DND-41 (cell line): ENCODE results near the gene SDCBP2.

Experiments used
- ATAC-seq: fragments of 200-7000 bp; cut with Tn5 transposase; 3 replicates; pipeline ENCODE4 v1.9.1; 2021; ENCODE audit warnings: low read depth; ENCODE audit not compliant: insufficient read depth
- DNase-seq: peaks from one replicate; pipeline ENCODE4 v3.0.0-alpha.2; 2020
- H2AFZ ChIP-seq: 2 replicates; pipeline ENCODE4 v1.6.0; 2012; ENCODE audit warnings: low read depth, low read length
- H3K27ac ChIP-seq: 2 replicates; pipeline ENCODE4 v1.5.1; 2012; ENCODE audit warnings: low read length, inconsistent platforms
- H3K27me3 ChIP-seq: fragments of 200-600 bp; sonication (generic); 2 replicates; pipeline ENCODE4 v1.6.0; 2012; ENCODE audit warnings: low read length, mild to moderate bottlenecking, inconsistent platforms; ENCODE audit not compliant: insufficient read depth, poor library complexity
- H3K36me3 ChIP-seq: 2 replicates; pipeline ENCODE4 v1.5.1; 2012; ENCODE audit warnings: low read length, inconsistent platforms; ENCODE audit not compliant: insufficient read depth
- H3K4me1 ChIP-seq: 2 replicates; pipeline ENCODE4 v1.5.1; 2012; ENCODE audit warnings: mild to moderate bottlenecking, low read length; ENCODE audit not compliant: insufficient read depth
- H3K4me2 ChIP-seq: 2 replicates; pipeline ENCODE4 v1.6.0; 2012; ENCODE audit warnings: mild to moderate bottlenecking, moderate library complexity, low read length, inconsistent platforms; ENCODE audit not compliant: insufficient read depth
- H3K4me3 ChIP-seq, 2 experiments: fragments of 200-600 bp in 1 of 2; shearing (Covaris generic) in 1 of 2; 2 replicates each; pipeline ENCODE4 v1.5.1; 2012 to 2016; ENCODE audit warnings: inconsistent platforms in 2 of 2, low read length in 2 of 2, mild to moderate bottlenecking in 2 of 2, low read depth in 1 of 2, moderate library complexity in 1 of 2
- H3K79me2 ChIP-seq: 2 replicates; pipeline ENCODE4 v1.6.0; 2012; ENCODE audit warnings: low read length, inconsistent platforms; ENCODE audit not compliant: insufficient read depth
- H3K9ac ChIP-seq: 2 replicates; pipeline ENCODE4 v1.6.0; 2012; ENCODE audit warnings: low read depth, mild to moderate bottlenecking, inconsistent platforms, low read length, moderate library complexity
- H3K9me3 ChIP-seq: 2 replicates; pipeline ENCODE4 v1.5.1; 2012; ENCODE audit warnings: low read length, moderate library complexity, mild to moderate bottlenecking, inconsistent platforms; ENCODE audit not compliant: insufficient read depth, severe bottlenecking
- H4K20me1 ChIP-seq: 2 replicates; pipeline ENCODE4 v1.6.0; 2012; ENCODE audit warnings: low read length; ENCODE audit not compliant: insufficient read depth
- EZH2 ChIP-seq: IDR thresholded peaks from 3 replicates; pipeline ENCODE4 v1.6.1; 2012; ENCODE audit warnings: borderline replicate concordance, low read depth, mild to moderate bottlenecking, moderate library complexity, low read length, inconsistent platforms; ENCODE audit not compliant: severe bottlenecking
- TF ChIP-seq, protein P1 (sequence below): IDR thresholded peaks from 2 replicates; pipeline ENCODE4 v1.5.1; 2012; ENCODE audit warnings: borderline replicate concordance, low read length, moderate library complexity, mild to moderate bottlenecking; ENCODE audit not compliant: poor library complexity, severe bottlenecking; ENCODE audit errors: extremely low read depth

Gene SDCBP2

GRCh38 chr20:1310506-1311190 lies 18.3 kb downstream of the SDCBP2 start:
- TF ChIP-seq, protein P1, sequence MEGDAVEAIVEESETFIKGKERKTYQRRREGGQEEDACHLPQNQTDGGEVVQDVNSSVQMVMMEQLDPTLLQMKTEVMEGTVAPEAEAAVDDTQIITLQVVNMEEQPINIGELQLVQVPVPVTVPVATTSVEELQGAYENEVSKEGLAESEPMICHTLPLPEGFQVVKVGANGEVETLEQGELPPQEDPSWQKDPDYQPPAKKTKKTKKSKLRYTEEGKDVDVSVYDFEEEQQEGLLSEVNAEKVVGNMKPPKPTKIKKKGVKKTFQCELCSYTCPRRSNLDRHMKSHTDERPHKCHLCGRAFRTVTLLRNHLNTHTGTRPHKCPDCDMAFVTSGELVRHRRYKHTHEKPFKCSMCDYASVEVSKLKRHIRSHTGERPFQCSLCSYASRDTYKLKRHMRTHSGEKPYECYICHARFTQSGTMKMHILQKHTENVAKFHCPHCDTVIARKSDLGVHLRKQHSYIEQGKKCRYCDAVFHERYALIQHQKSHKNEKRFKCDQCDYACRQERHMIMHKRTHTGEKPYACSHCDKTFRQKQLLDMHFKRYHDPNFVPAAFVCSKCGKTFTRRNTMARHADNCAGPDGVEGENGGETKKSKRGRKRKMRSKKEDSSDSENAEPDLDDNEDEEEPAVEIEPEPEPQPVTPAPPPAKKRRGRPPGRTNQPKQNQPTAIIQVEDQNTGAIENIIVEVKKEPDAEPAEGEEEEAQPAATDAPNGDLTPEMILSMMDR, result no peak
- TF ChIP-seq EZH2, result no peak
- H2AFZ ChIP-seq, result no peak overlapping the region
- H3K4me3 ChIP-seq, result no peak overlapping the region
- H3K79me2 ChIP-seq, result no peaks in the 10 kb centered on the region
- H3K9ac ChIP-seq, result no peak overlapping the region
- no peaks in the 10 kb centered on the region for H4K20me1 ChIP-seq
- H3K9me3 ChIP-seq, result no peaks in the 10 kb centered on the region
- no peaks in the 10 kb centered on the region for H3K36me3 ChIP-seq
- DNase-seq, result no peak
- no peak overlapping the region for H3K27ac ChIP-seq
- H3K4me1 ChIP-seq, result peaks cover 8% of the 10 kb centered on the region
- H3K4me2 ChIP-seq, result no peak overlapping the region
- H3K27me3 ChIP-seq, result no peaks in the 10 kb centered on the region
- ATAC-seq, result no peak

DNA sequence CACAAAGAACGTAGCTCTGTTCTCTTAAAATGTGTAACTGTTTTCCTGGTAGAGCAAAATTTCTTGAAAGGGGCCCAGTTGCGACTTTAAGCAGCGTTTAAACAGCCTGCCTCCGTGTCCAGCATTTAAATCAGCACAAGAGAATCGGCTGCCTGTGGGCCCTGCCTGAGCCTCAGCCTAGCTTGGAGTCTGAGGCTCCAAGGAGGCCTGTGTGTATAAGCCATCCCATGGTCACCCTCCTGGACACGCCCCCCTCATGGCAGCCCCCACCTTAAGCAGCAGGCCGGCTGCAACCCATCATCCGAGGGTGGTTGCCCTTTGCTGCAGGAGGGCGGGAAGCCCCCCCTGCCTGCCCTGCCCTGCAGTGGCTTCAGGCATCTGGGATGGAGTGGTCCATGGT lies 18.9 kb downstream of the SDCBP2 start:
- Histone ChIP-seq H3K4me3 (no peak overlapping the region), H3K36me3 (no peaks in the 10 kb centered on the region), H3K79me2 (no peaks in the 10 kb centered on the region), H3K4me2 (no peak overlapping the region), H2AFZ (no peak overlapping the region), H3K9me3 (no peaks in the 10 kb centered on the region), H3K27me3 (no peaks in the 10 kb centered on the region), H3K9ac (no peak overlapping the region), H3K27ac (no peak overlapping the region), H3K4me1 (peaks cover 8% of the 10 kb centered on the region), H4K20me1 (no peaks in the 10 kb centered on the region; the same call in 1 of the 2 replicates)
- TF ChIP-seq, protein P1, result no peak
- no peak for ATAC-seq
- no peak for DNase-seq

DNA sequence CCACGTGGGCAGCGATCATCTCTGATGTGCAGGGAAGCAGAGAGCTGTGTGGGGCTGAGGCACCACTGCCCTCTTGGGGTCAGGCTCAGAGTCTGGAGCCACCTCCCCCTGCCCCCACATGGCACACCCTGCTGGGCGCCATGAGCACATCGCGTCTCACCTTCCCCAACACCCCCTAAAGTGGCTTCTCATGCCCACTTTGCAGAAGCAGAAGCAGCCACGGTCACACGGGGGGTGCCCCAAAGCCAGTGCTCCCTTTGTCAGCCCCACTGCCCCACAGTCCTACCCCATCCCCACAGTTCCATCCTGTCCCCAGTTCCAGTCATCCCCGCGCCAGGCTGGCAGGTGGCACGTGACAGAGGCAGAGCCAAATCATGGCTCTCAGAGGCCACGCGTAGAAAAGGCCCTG lies 19.5 kb downstream of the SDCBP2 start:
- H3K4me2 ChIP-seq, result no peak overlapping the region
- ATAC-seq, result no peak
- H3K4me1 ChIP-seq, result peaks cover 8% of the 10 kb centered on the region
- H3K27me3 ChIP-seq, result no peaks in the 10 kb centered on the region
- H3K79me2 ChIP-seq, result no peaks in the 10 kb centered on the region
- no peak overlapping the region for H3K27ac ChIP-seq
- H2AFZ ChIP-seq, result no peak overlapping the region
- H3K36me3 ChIP-seq, result no peaks in the 10 kb centered on the region
- no peaks in the 10 kb centered on the region for H3K9me3 ChIP-seq
- no peak for TF ChIP-seq EZH2
- TF ChIP-seq, protein P1, result peak; percentile 4
- no peak overlapping the region for H3K9ac ChIP-seq
- H3K4me3 ChIP-seq, result no peak overlapping the region
- no peak for DNase-seq
- H4K20me1 ChIP-seq, result no peaks in the 10 kb centered on the region; the same call in 1 of the 2 replicates
